Nephron (organoid): ENCODE results near the gene TRIP11.
A peak's percentile ranks its signal among the peaks of the same experiment; 100 is the strongest.

Source experiments
- H3K27ac Mint-ChIP-seq, 3 experiments: 2 replicates each; pipeline ENCODE4 v1.8.0; 2020; ENCODE audit warnings: mixed read lengths in 3 of 3, mild to moderate bottlenecking in 2 of 3, moderate library complexity in 1 of 3
- H3K27me3 Mint-ChIP-seq: 2 replicates; pipeline ENCODE4 v1.8.0; 2021; ENCODE audit warnings: low read depth, mild to moderate bottlenecking, moderate library complexity, mixed read lengths
- H3K36me3 Mint-ChIP-seq: 2 replicates; pipeline ENCODE4 v1.8.0; 2020; ENCODE audit warnings: low read depth, mixed read lengths
- H3K4me1 Mint-ChIP-seq: 2 replicates; pipeline ENCODE4 v1.8.0; 2020; ENCODE audit warnings: mixed read lengths
- H3K4me3 Mint-ChIP-seq, 3 experiments: 2 replicates each; pipeline ENCODE4 v1.8.0; 2020; ENCODE audit warnings: mild to moderate bottlenecking in 3 of 3, mixed read lengths in 3 of 3, moderate library complexity in 2 of 3
- H3K9me3 Mint-ChIP-seq: 2 replicates; pipeline ENCODE4 v1.8.0; 2020; ENCODE audit warnings: mixed read lengths
- CTCF ChIP-seq, 3 experiments: fragments of 200-600 bp; sonication (generic); IDR thresholded peaks; one replicate each; pipeline ENCODE4 v1.5.0; 2021; ENCODE audit warnings: antibody characterized with exemption in 3 of 3; ENCODE audit not compliant: unreplicated experiment in 3 of 3

The TRIP11 gene

DNA sequence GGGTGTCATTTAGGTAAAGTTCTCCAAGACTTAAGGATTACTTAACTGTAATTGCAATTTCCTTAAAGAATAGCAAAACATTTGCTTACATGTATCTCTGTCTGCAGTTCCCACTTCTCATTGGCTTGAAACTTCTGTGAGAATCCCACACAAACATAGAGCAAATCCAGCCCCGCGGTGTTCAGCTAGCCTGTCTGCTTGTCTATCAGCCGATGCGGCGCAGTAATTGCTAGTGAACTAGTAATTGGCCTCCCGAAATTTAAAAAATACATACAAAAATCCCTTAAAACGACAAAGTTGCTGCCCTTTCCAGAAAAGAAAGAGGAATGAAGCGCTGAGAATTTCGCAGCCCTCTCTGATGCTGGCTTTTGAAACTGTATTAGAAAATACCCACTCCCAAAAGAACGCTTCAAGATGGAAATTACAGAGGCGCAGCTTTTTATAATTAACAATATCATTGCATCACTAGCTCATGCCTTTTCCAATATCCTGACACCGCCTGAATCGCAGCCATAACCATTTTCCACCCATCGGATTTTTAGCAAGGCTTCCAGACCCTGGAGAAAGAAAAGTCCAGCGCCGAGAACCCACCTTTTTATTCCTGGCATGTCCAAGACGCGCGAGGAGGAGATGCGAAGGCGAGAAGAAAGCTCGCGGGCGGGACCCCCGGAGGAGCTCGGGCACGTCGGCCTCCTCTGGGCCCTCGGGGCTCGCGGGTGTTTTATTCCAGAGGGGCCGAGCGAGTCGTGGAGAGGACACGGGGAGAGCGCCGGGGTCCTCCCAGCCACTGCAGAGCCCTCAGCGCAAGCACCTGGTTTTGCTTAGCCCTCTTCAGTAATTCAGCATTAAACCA lies 93.0 kb downstream of the TRIP11 start:
- Mint-ChIP-seq H3K27me3 (peaks cover 19% of the 10 kb centered on the region), H3K9me3 (no peaks in the 10 kb centered on the region), H3K36me3 (peaks cover under 1% of the 10 kb centered on the region), H3K4me3 (peak overlapping the region; percentile 90 to 97 (median 94)), H3K27ac (peak overlapping the region; percentile 93 to 96 (median 95)), H3K4me1 (peaks cover 31% of the 10 kb centered on the region)
- TF ChIP-seq CTCF (IDR thresholded peaks at IDR 0.05; ENCODE audit: unreplicated experiment in 3 of 3), result no peak

DNA sequence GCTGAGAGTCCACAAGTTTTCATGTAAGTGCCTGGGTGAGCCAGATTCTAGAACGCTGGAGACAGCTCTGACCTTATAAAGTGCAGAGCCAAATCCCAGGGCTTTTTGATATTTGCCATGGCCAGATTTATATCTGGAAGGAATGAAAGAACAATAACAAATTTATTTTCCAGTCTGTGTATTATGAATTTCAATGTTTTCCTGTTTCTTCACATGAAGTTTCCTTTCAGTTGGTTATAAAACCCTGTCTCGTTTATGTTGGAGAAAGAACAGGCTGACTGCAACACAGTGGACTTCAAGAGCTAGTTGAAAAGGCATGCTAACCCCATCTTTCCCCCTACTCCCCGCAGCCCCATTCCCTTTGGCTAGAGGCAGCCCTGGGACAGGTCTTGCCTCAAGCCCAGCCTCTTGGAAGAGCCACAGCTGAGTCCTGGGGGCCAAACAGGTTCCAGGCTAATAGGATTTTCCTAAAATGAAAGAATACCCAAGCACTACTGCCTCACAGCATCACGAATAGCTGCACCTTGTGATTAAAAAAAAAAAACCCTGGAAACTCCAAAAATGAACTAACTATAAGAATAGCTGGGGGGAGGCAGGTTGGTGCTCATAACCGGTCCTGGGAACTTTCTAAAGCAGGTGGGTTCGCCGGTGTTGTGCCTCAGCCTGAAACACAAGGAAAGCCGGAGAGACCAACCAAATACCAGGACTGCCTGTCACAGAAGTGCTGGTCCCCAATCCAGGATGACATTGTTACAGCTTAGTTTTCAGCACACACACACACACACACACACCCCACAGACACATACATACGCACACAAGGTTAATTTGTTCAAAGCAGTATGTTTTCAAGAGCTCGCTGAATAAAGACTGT lies 93.9 kb downstream of the TRIP11 start:
- H3K27me3 Mint-ChIP-seq, result peaks cover 17% of the 10 kb centered on the region
- H3K4me1 Mint-ChIP-seq, result peaks cover 31% of the 10 kb centered on the region
- H3K27ac Mint-ChIP-seq, result peak overlapping the region; percentile 93 to 96 (median 95)
- H3K4me3 Mint-ChIP-seq, result peak overlapping the region; percentile 90 to 97 (median 94)
- no peaks in the 10 kb centered on the region for H3K9me3 Mint-ChIP-seq
- H3K36me3 Mint-ChIP-seq, result peaks cover 7% of the 10 kb centered on the region
- no peak for TF ChIP-seq CTCF (IDR thresholded peaks at IDR 0.05; ENCODE audit: unreplicated experiment in 3 of 3)

GRCh38 chr14:91942946-91943345 lies 96.9 kb downstream of the TRIP11 start:
- TF ChIP-seq CTCF (IDR thresholded peaks at IDR 0.05; ENCODE audit: unreplicated experiment in 3 of 3), result no peak
- peaks cover 23% of the 10 kb centered on the region for H3K36me3 Mint-ChIP-seq
- H3K4me1 Mint-ChIP-seq, result peaks cover 20% of the 10 kb centered on the region
- H3K27ac Mint-ChIP-seq, result no peak overlapping the region
- no peaks in the 10 kb centered on the region for H3K9me3 Mint-ChIP-seq
- H3K27me3 Mint-ChIP-seq, result peaks cover 11% of the 10 kb centered on the region
- H3K4me3 Mint-ChIP-seq, result no peak overlapping the region

DNA sequence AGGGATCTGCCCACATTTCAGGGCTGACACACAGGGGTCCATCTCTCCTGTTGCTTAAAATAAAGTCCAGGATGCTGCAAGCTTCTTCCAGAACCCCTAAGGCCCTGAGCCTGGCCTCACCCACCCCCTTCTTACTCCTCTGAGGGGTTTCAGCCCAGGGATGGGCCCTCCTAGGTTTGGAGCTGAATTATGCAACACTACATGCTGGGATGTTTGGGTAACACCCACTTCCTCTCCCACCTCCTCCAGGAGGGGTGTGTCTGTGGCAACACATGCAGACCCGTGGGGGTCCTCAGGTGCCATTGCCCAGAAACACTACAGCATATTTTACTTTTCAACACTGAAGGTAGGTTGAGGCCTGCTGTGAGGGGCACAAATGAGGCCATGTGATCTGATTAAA lies 97.7 kb downstream of the TRIP11 start:
- Mint-ChIP-seq H3K4me1 (peaks cover 19% of the 10 kb centered on the region), H3K4me3 (no peak overlapping the region), H3K27me3 (peaks cover 11% of the 10 kb centered on the region), H3K27ac (no peak overlapping the region), H3K9me3 (no peaks in the 10 kb centered on the region), H3K36me3 (peaks cover 23% of the 10 kb centered on the region)
- no peak for TF ChIP-seq CTCF (IDR thresholded peaks at IDR 0.05; ENCODE audit: unreplicated experiment in 3 of 3)

GRCh38 chr14:91940209-91940608 lies 99.7 kb downstream of the TRIP11 start:
- no peaks in the 10 kb centered on the region for H3K9me3 Mint-ChIP-seq
- H3K27ac Mint-ChIP-seq, result no peak overlapping the region
- H3K4me1 Mint-ChIP-seq, result peaks cover 15% of the 10 kb centered on the region
- H3K27me3 Mint-ChIP-seq, result peaks cover 5% of the 10 kb centered on the region
- TF ChIP-seq CTCF (IDR thresholded peaks at IDR 0.05; ENCODE audit: unreplicated experiment in 3 of 3), result no peak
- H3K4me3 Mint-ChIP-seq, result no peak overlapping the region
- H3K36me3 Mint-ChIP-seq, result peaks cover 29% of the 10 kb centered on the region
